Cortex of kidney (tissue), 1 donor: ENCODE data around the gene TNRC6A.
"Not testable (repeated sequence)": the region's sequence is repeated elsewhere in the genome, so short reads cannot be mapped to it uniquely, and the experiment has no call there.

Experiments
- DNase-seq: peaks from one replicate; lab custom pipeline; 2025; lab: John Stamatoyannopoulos, UW

Gene TNRC6A

DNA sequence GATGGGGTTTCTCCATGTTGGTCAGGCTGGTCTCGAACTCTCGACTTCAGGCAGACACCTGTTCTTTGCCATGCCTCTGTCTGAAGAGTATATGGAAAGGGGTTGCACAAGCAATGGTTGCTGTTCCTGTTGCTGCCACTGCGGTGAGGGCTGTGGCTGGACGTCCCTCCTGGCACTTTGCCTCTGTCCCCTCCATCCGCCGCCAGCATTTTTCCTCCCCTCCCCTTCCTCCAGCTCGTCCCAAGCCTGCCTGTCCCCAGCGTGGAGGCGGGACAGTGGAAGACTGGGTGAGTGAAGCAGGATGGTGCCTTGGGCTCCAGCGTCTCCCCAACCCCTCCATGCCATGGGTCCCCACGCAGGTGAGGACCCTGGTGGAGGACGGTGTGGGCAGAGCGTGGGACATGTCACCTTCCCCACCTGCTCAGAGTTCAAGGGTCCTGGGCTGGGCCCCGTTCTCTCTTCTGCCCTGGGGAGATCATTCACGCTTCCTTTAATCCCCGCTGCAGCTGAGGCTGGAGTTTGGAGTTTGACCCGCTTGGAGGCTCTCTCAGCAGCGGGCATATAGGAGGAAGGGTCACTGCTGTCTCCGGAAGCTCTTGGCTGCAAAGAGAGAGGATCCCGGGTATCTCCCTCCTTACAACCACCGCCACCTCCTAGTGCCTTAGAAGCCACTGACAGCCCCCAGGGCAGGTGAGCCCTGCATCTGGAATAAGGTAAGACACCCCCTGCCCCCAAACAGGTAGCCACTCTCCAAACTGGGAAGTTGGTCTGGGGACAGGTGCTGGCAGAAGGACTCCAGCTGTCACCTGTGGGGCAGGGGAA is 116.5 kb downstream of the TNRC6A start, which contains the start of gene SLC5A11:
Gene SLC5A11 (plus strand): TSS at position 238 of the 822 bp plus-strand sequence. CDS start 12,681 bp downstream, outside the sequence.
- no peak for DNase-seq

GRCh38 chr16:24846548-24847357 is 117.3 kb downstream of the TNRC6A start:
- DNase-seq, result no peak

GRCh38 chr16:24847358-24847664 is 117.9 kb downstream of the TNRC6A start:
- no peak for DNase-seq

DNA sequence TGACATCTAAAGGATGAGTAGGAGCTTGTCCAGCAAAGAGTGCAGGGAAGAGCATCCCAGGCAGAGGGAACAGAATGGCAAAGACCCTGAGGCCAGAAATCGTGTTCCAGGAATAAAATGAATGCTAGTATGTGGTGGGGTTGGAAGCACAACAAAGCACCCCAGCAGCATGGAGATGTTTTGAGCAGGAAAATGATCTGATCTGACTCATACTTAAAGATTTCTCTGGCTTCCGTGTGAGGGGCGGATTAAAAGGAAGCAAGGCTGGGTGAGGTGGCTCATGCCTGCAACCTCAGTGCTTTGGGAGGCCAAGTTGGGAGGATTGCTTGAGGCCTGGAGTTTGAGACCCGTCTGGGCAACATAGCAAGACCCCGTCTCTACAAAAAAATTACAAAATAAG is 118.6 kb downstream of the TNRC6A start:
- DNase-seq, result no peak

GRCh38 chr16:24849641-24850040 is 120.2 kb downstream of the TNRC6A start:
- no peak for DNase-seq

GRCh38 chr16:24850289-24850938 is 121.0 kb downstream of the TNRC6A start:
- no peak for DNase-seq

DNA sequence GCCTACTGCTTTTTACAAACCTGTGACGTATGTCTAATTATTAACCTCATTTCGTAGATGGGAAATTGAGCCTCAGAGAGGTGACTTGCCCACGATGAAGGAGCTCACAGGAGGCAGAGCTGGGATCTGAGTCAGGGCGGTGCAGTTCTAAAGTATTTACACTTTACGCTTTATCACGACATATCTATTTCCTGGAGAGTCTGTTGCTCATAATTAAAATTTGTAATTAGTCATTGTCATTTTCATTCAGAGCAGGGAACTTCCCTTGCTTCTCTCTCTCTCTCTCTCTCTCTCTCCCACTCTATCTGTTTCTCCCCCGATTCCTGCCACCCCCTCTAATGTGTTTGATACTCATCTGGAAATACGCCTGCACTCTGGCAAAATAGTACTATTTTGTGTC is 122.2 kb downstream of the TNRC6A start:
- no peak for DNase-seq

- no peak for DNase-seq
Measured at GRCh38 chr16:24852281-24852721, 122.8 kb downstream of the TNRC6A start.

DNA sequence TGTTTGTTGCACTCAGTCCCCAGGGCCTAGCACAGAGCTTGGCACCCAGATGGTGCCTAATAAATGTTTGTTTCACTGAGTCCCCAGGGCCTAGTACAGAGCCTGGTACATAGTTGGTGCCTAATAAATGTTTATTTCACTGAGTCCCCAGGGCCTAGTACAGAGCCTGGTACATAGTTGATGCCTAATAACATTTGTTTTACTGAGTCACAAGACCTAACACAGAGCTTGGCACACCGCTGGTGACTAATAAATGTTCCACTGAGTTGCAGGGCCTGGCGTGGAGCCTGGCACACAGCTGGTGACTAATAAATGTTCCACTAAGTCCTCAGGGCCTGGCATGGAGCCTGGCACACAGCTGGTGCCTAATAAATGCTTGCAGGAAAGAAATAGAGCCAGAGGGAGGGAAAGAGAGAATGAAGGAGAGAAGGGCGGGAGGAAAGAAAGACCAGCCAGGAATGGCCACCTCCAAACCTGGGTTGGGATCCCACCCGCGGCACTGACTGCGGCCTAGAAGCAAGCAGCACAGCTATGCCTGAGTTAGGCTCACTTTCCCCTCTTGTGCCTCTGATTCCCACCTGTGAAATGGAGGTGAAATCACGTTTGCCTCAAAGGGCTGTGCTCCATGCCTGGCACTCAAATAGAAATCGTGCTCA is 123.8 kb downstream of the TNRC6A start:
- no peak for DNase-seq

GRCh38 chr16:24853830-24854229 is 124.4 kb downstream of the TNRC6A start:
- DNase-seq, result no peak

DNA sequence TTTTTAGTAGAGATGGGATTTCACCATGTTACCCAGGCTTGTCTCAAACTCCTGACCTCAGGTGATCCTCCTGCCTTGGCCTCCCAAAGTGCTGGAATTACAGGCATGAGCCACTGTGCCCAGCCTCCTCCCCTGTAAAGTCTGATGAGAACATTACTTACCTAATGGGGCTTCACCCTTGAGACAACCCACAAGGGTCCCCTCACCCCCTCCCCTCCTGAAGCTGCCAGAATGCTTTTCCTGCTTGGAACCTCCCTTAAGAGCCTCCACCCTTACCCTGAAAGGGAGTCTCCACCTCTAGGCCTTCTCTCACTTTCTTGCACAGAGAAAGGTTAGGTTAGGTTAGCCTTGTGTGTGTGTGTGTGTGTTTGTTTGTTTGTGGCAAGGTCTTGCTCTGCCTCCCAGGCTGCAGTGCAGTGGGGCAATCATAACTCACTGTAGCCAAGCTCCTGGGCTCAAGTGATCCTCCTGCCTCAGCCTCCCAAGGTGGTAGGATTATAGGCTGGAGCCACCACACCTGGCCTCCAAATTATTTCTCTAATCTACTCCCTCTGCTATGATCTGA is 125.2 kb downstream of the TNRC6A start:
- DNase-seq, result no peak

DNA sequence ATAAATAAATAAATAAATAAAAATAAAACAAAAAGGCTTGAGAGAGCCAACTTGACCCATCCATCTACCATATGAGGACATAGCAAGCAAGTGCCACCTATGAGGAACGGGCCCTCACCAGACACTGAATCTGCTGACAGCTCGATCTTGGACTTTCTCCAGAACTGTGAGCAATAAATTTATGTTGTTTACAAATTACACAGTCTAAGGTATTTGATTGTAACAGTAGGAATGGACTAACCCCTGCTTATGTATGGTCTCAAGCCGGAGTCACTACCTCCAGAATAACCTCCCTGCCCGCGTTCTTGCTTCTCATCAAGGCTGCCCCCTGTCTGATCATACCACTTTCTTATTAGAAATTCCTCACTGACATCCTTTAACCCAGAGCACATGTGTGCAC is 126.2 kb downstream of the TNRC6A start:
- no peak for DNase-seq

GRCh38 chr16:24856871-24857270 is 127.4 kb downstream of the TNRC6A start:
- DNase-seq, result not testable (repeated sequence)

DNA sequence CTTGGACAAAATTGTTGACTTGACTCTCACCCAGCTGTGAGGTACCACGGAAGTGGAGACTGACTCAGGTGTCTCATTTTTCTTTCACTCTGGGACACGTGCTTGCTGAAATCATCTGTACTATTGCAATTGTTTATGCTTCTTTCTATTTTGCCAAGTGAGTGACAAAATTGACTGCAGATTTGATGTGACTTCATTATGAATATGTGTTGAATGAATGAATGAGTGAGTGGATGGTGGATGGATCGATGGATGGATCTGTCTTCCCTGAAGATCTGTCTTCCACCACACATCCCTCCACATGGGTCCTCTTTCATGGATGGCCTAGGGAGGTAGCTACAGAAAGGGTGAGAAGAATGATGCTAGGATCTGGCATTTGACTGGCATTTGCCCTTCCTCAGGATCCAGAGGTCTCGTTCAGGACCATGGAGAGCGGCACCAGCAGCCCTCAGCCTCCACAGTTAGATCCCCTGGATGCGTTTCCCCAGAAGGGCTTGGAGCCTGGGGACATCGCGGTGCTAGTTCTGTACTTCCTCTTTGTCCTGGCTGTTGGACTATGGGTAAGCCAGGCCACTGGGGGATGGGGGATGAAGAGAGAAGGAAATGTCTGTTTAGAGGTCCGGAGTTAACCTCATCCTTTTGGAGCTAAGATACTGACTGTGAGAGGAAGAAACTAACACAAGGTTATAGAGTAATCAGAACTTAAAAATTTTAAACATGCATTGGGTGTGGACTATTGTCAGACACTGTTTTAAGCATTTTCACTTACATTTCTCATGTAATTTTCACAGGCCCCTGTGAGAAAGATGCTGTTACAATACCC is 129.0 kb downstream of the TNRC6A start:
- no peak for DNase-seq

DNA sequence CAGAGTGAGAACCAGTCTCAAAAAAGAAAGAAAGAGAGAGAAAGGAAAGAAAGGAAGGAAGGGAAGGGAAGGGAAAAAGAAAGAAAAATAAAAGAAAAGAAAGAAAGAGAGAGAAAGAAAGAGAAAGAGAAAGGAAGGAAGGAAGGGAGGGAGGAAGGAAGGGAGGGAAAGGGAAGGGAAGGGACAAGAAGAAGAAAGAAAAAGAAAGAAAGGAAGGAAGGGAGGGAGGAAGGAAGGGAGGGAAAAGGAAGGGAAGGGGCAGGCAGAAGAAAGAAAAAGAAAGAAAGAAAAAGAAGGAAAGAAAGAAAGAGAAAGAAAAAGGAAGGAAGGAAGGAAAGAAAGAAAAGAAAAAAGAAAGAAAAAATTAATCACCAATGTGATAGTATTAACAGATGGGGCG is 132.0 kb downstream of the TNRC6A start:
- DNase-seq, result no peak

- DNase-seq, result no peak
Measured at GRCh38 chr16:24863582-24864437, 134.4 kb downstream of the TNRC6A start.

DNA sequence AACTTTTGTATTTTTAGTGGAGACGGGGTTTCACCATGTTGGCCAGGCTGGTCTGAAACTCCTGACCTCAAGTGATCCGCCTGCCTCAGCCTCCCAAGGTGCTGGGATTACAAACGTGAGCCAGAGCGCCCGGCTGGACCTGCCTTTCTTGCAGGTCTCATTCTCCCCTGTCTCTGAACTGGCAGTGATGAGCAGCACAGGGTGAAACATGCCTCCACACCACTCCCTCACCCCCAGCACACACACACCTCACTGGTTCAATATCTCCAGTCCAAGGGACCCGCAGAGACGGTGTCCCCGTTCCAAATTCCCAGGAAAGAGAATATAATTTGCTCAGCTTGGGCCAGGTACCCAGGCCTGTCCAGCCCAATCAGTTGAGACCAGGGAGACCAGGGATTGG is 139.6 kb downstream of the TNRC6A start:
- no peak for DNase-seq

DNA sequence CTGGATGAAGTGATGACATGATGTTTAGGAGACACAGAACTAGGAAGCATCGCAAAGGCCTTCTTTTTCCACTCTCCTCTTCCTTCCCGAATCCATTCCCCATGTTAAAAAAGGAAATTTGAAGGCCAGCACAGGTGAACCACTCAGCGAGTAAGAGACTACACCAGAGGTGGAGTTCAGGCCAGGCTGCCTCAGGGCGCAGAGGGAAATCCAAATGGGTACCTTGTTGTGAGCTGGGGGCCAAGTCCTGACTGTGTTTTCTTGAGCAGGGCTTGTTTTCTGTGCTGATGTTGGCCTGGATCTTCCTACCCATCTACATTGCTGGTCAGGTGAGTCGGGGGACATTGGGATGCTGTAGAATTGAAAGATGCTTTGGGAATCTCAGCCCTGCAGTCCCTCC is 142.4 kb downstream of the TNRC6A start:
- DNase-seq, result no peak

DNA sequence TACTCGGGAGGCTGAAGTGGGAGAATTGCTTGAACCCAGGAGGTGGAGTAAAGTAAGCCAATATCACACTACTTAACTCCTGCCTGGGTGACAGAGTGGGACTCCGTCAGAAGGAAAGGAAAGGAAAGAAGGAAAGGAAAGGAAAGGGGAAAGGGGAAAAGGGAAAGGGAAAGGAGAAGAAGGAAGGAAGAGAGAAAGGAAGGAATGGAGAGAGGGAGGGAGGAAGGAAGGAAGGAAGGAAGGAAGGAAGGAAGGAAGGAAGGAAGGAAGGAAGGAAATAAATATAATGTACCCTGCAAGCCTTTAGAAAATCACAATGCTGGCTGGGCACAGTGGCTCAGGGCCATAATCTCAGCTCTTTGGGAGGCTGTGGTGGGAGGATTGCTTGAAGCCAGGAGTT is 143.6 kb downstream of the TNRC6A start:
- DNase-seq, result no peak

DNA sequence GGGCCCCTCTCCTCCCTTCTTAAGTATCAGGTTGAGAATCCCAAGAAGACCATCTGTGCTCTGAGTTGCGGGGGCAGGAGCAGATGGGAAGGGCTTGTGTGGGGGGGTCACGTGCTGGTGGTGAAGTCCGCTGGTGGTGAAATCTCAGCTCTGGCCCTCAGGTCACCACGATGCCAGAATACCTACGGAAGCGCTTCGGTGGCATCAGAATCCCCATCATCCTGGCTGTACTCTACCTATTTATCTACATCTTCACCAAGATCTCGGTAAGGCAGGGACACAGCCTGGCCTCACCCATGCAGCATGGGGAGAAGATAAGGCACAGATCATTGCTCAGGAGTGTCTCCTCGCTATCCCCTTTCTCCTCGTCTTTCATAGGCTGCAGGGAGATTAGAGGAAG is 146.0 kb downstream of the TNRC6A start:
- DNase-seq, result no peak
